ENCODE data around the gene FSTL5.

Gene FSTL5

GRCh38 chr4:161704653-161705052 is 459.1 kb downstream of the FSTL5 start:
- no peak for DNase-seq (ENCODE audit: low spot score)
- ChIA-PET CTCF (no interaction called here), POLR2A (ENCODE audit: low non-redundant PET) (no interaction called here)
- no peak overlapping the region for H3K27ac ChIP-seq
- no peak for TF ChIP-seq CTCF (conservative IDR thresholded peaks at IDR 0.05; ENCODE audit: low read depth)

GRCh38 chr4:161704040-161704439 is 459.8 kb downstream of the FSTL5 start:
- no peak for TF ChIP-seq CTCF (conservative IDR thresholded peaks at IDR 0.05; ENCODE audit: low read depth)
- ChIA-PET CTCF (interaction anchor here (0.7 kb wide), 1 partner anchor 15 kb away, joined by 6 read pairs; no protein-coding TSS in a partner anchor), POLR2A (ENCODE audit: low non-redundant PET) (no interaction called here)
- DNase-seq (ENCODE audit: low spot score) = no peak
- H3K27ac ChIP-seq = no peak overlapping the region

GRCh38 chr4:161702287-161702686 is 461.5 kb downstream of the FSTL5 start:
- POLR2A ChIA-PET (ENCODE audit: low non-redundant PET) = no interaction called here
- no peak for TF ChIP-seq CTCF (conservative IDR thresholded peaks at IDR 0.05; ENCODE audit: low read depth)
- CTCF ChIA-PET = no interaction called here
- DNase-seq (ENCODE audit: low spot score) = no peak
- H3K27ac ChIP-seq = no peak overlapping the region

- DNase-seq (ENCODE audit: low spot score) = no peak
- H3K27ac ChIP-seq = no peak overlapping the region
- ChIA-PET POLR2A (ENCODE audit: low non-redundant PET) (no interaction called here), CTCF (no interaction called here)
- TF ChIP-seq CTCF (conservative IDR thresholded peaks at IDR 0.05; ENCODE audit: low read depth) = no peak
Measured at GRCh38 chr4:161696944-161697343, 466.9 kb downstream of the FSTL5 start.

- no peak for TF ChIP-seq CTCF (conservative IDR thresholded peaks at IDR 0.05; ENCODE audit: low read depth)
- ChIA-PET CTCF (no interaction called here), POLR2A (ENCODE audit: low non-redundant PET) (no interaction called here)
- no peak for DNase-seq (ENCODE audit: low spot score)
- no peak overlapping the region for H3K27ac ChIP-seq
Measured at GRCh38 chr4:161680146-161680545, 483.7 kb downstream of the FSTL5 start.

- ChIA-PET CTCF (no interaction called here), POLR2A (ENCODE audit: low non-redundant PET) (no interaction called here)
- DNase-seq (ENCODE audit: low spot score) = no peak
- H3K27ac ChIP-seq = no peak overlapping the region
- no peak for TF ChIP-seq CTCF (conservative IDR thresholded peaks at IDR 0.05; ENCODE audit: low read depth)
Measured at GRCh38 chr4:161664740-161665139, 499.1 kb downstream of the FSTL5 start.

- DNase-seq (ENCODE audit: low spot score) = no peak
- no peak overlapping the region for H3K27ac ChIP-seq
- TF ChIP-seq CTCF (conservative IDR thresholded peaks at IDR 0.05; ENCODE audit: low read depth) = no peak
- ChIA-PET CTCF (interaction anchor here (0.8 kb wide), 1 partner anchor 1922 kb away, joined by 3 read pairs; no protein-coding TSS in a partner anchor), POLR2A (ENCODE audit: low non-redundant PET) (no interaction called here)
Measured at GRCh38 chr4:161663844-161664243, 500.0 kb downstream of the FSTL5 start.
